GM19397 (cell line): ENCODE results near the gene AKAP1.

ENCODE experiments used
- ATAC-seq: cut with Tn5 transposase; IDR thresholded peaks from one replicate; pipeline ENCODE4 v1.9.1; 2021; ENCODE audit warnings: mild to moderate bottlenecking, moderate library complexity; ENCODE audit not compliant: unreplicated experiment

Gene AKAP1

GRCh38 chr17:57125406-57125805 lies 40.4 kb downstream of the AKAP1 start:
- ATAC-seq = no peak

GRCh38 chr17:57125866-57126265 lies 40.8 kb downstream of the AKAP1 start:
- ATAC-seq = no peak

- ATAC-seq = no peak
Observed at GRCh38 chr17:57130708-57131461, 45.8 kb downstream of the AKAP1 start.

GRCh38 chr17:57132663-57133062 lies 47.6 kb downstream of the AKAP1 start:
- no peak for ATAC-seq

GRCh38 chr17:57133486-57133885 lies 48.4 kb downstream of the AKAP1 start:
- ATAC-seq = no peak

GRCh38 chr17:57135026-57135788 lies 50.2 kb downstream of the AKAP1 start:
- ATAC-seq = no peak

- no peak for ATAC-seq
Observed at GRCh38 chr17:57135789-57136291, 50.8 kb downstream of the AKAP1 start.

GRCh38 chr17:57136355-57136754 lies 51.3 kb downstream of the AKAP1 start:
- ATAC-seq = no peak

GRCh38 chr17:57138030-57138911 lies 53.2 kb downstream of the AKAP1 start:
- no peak for ATAC-seq

GRCh38 chr17:57138956-57139576 lies 54.0 kb downstream of the AKAP1 start:
- ATAC-seq = no peak

GRCh38 chr17:57140316-57140715 lies 55.3 kb downstream of the AKAP1 start:
- ATAC-seq = no peak

GRCh38 chr17:57142925-57143324 lies 57.9 kb downstream of the AKAP1 start:
- no peak for ATAC-seq

GRCh38 chr17:57143361-57143760 lies 58.3 kb downstream of the AKAP1 start:
- ATAC-seq = no peak

- no peak for ATAC-seq
Observed at GRCh38 chr17:57143919-57144318, 58.9 kb downstream of the AKAP1 start.

- no peak for ATAC-seq
Observed at GRCh38 chr17:57144567-57144966, 59.5 kb downstream of the AKAP1 start.

GRCh38 chr17:57145347-57145746 lies 60.3 kb downstream of the AKAP1 start:
- ATAC-seq = no peak

- no peak for ATAC-seq
Observed at GRCh38 chr17:57146273-57146672, 61.2 kb downstream of the AKAP1 start.

GRCh38 chr17:57151798-57152197 lies 66.8 kb downstream of the AKAP1 start:
- no peak for ATAC-seq

- no peak for ATAC-seq
Observed at GRCh38 chr17:57152967-57153528, 68.0 kb downstream of the AKAP1 start.

- ATAC-seq = no peak
Observed at GRCh38 chr17:57154921-57155320, 69.9 kb downstream of the AKAP1 start.
